Activated CD8-positive, alpha-beta T cell treated with anti-CD3 and anti-CD28 coated beads, Interleukin-2, amount 10 ng/mL, durations not matched to agents 7 days and 5 days (primary cell): Measurements from ENCODE around the gene MAP1LC3A. TPM values are rescaled to one million over a fixed set of nuclear protein-coding genes. Genes with fewer than 3 reads are reported as not detected.

Experiments
- ATAC-seq: fragments of 150-1000 bp; cut with Tn5 transposase; one replicate; pipeline ENCODE4 v1.10.0; 2021; ENCODE audit warnings: moderate library complexity
- CTCF ChIA-PET: fragments of 350-600 bp; sonication (Branson Sonifier 250); formaldehyde crosslinking; loops from one replicate; lab custom pipeline; 2021; ENCODE audit warnings: antibody characterized with exemption; lab: Charles Lee
- POLR2A ChIA-PET: fragments of 350-600 bp; sonication (Branson Sonifier 250); formaldehyde crosslinking; loops from one replicate; lab custom pipeline; 2021; ENCODE audit warnings: antibody characterized with exemption; lab: Charles Lee
- DNase-seq: peaks from one replicate; pipeline ENCODE4 v3.0.0-alpha.2; 2020
- H3K27ac Mint-ChIP-seq: one replicate; pipeline ENCODE4 v1.8.0; 2021; ENCODE audit warnings: mild to moderate bottlenecking, mixed read lengths
- H3K27me3 Mint-ChIP-seq: one replicate; pipeline ENCODE4 v1.8.0; 2021; ENCODE audit warnings: low read depth, mixed read lengths
- H3K36me3 Mint-ChIP-seq: one replicate; pipeline ENCODE4 v1.8.0; 2021; ENCODE audit warnings: low read depth, mixed read lengths
- H3K4me1 Mint-ChIP-seq: one replicate; pipeline ENCODE4 v1.8.0; 2021; ENCODE audit warnings: low read depth, mixed read lengths
- H3K4me3 Mint-ChIP-seq: one replicate; pipeline ENCODE4 v1.8.0; 2021; ENCODE audit warnings: mild to moderate bottlenecking, mixed read lengths
- H3K9me3 Mint-ChIP-seq: one replicate; pipeline ENCODE4 v1.8.0; 2022; ENCODE audit warnings: mixed read lengths; ENCODE audit not compliant: insufficient read depth
- total RNA-seq, 2 experiments: library from RNA; stranded (reverse); gene quantifications; one replicate each; pipeline ENCODE4 v1.2.3, GENCODE V29; 2021

The MAP1LC3A gene
- total RNA-seq, 2 experiments from 2014 or later: 1.4 to 1.6 TPM

GRCh38 chr20:34595377-34596184 is 37.1 kb downstream of the MAP1LC3A start:
- Mint-ChIP-seq H3K27ac (no peak overlapping the region), H3K4me1 (peaks cover 4% of the 10 kb centered on the region), H3K27me3 (no peaks in the 10 kb centered on the region), H3K9me3 (no peaks in the 10 kb centered on the region), H3K36me3 (no peaks in the 10 kb centered on the region), H3K4me3 (no peak overlapping the region)
- DNase-seq (no peak), ATAC-seq (no peak)
- CTCF ChIA-PET: no interaction called here
- POLR2A ChIA-PET: no interaction called here

- POLR2A ChIA-PET: no interaction called here
- H3K4me3 Mint-ChIP-seq: no peak overlapping the region
Measured at GRCh38 chr20:34600892-34601653, 42.6 kb downstream of the MAP1LC3A start.

GRCh38 chr20:34604980-34605788 is 46.7 kb downstream of the MAP1LC3A start:
- ChIA-PET POLR2A (no interaction called here), CTCF (interaction anchor here (1.5 kb wide), 1 partner anchor 292 kb away, joined by 3 read pairs; no protein-coding TSS in a partner anchor)
- Mint-ChIP-seq H3K9me3 (no peaks in the 10 kb centered on the region), H3K4me1 (peaks cover 10% of the 10 kb centered on the region), H3K36me3 (peaks cover 4% of the 10 kb centered on the region), H3K27me3 (no peaks in the 10 kb centered on the region), H3K27ac (no peak overlapping the region), H3K4me3 (no peak overlapping the region)
- no peak for DNase-seq
- ATAC-seq: no peak

More at GRCh38 chr20:34600892-34601653, 42.6 kb downstream of the MAP1LC3A start:
- Mint-ChIP-seq H3K9me3 (no peaks in the 10 kb centered on the region), H3K4me1 (peaks cover 10% of the 10 kb centered on the region), H3K27me3 (no peaks in the 10 kb centered on the region), H3K36me3 (peaks cover 4% of the 10 kb centered on the region), H3K27ac (no peak overlapping the region)
- no peak for ATAC-seq
- no peak for DNase-seq
- CTCF ChIA-PET: no interaction called here

GRCh38 chr20:34607066-34607465 is 48.5 kb downstream of the MAP1LC3A start:
- Mint-ChIP-seq H3K27me3 (no peaks in the 10 kb centered on the region), H3K9me3 (no peaks in the 10 kb centered on the region), H3K4me1 (no peaks in the 10 kb centered on the region), H3K27ac (no peak overlapping the region), H3K36me3 (peaks cover 4% of the 10 kb centered on the region), H3K4me3 (no peak overlapping the region)
- DNase-seq (no peak), ATAC-seq (no peak)
- ChIA-PET POLR2A (no interaction called here), CTCF (no interaction called here)

Other genes with a start within 250 kb of the MAP1LC3A start
- gene ITCH, start 195.4 kb upstream of the MAP1LC3A start, total RNA-seq: 10 to 100 TPM; 52.1 to 59.9 TPM
- gene DYNLRB1, start 42.3 kb upstream of the MAP1LC3A start, total RNA-seq: 100 to 1,000 TPM in 1 of 2 experiments, 10 to 100 TPM in 1; 91.9 to 103 TPM
- 10 to 100 TPM; 19.1 to 21.2 TPM for gene PIGU, start 118.4 kb downstream of the MAP1LC3A start, total RNA-seq
- 1 to 10 TPM; 2.0 to 2.1 TPM for gene TP53INP2, start 145.6 kb downstream of the MAP1LC3A start, total RNA-seq